Right renal pelvis (tissue), 4 donors: Measurements from ENCODE around the gene CHST5. TPM values are rescaled to one million over a fixed set of nuclear protein-coding genes. Genes with fewer than 3 reads are reported as not detected.

Experiments used
- DNase-seq, 4 donors: peaks; one replicate each; pipeline ENCODE4 v3.0.0-alpha.2; 2013; ENCODE audit warnings: low read depth in 4 of 4, low spot score in 3 of 4, missing footprints in 1 of 4
- polyA plus RNA-seq, 4 donors: library from polyadenylated mRNA; unstranded; fragments of 120-200 nt; gene quantifications; one replicate each; pipeline ENCODE4 v1.2.1, GENCODE V29; 2013; ENCODE audit not compliant: insufficient read length in 4 of 4

CHST5 gene
- 1 to 10 TPM in 1 of 4 donors, under 1 TPM in 3; 0.38 to 1.2 (median 0.56) TPM for polyA plus RNA-seq

- no peak for DNase-seq
Measured at GRCh38 chr16:75535901-75536300, at the start of gene CHST5. TSS of gene CHST5 (minus strand) at chr16:75536108. CDS start at chr16:75530384, 5,724 bp downstream.

GRCh38 chr16:75584108-75584507 is 48.2 kb upstream of the CHST5 start:
- DNase-seq = no peak

- DNase-seq = no peak
Measured at GRCh38 chr16:75579281-75579834, 43.5 kb upstream of the CHST5 start.

GRCh38 chr16:75578725-75579124 is 42.8 kb upstream of the CHST5 start:
- DNase-seq = no peak

- no peak for DNase-seq
Measured at GRCh38 chr16:75578212-75578611, 42.3 kb upstream of the CHST5 start.

GRCh38 chr16:75576384-75576811 is 40.5 kb upstream of the CHST5 start:
- DNase-seq = no peak

- no peak for DNase-seq
Measured at GRCh38 chr16:75575958-75576357, 40.0 kb upstream of the CHST5 start.

- no peak for DNase-seq
Measured at GRCh38 chr16:75573955-75574354, 38.0 kb upstream of the CHST5 start.

GRCh38 chr16:75572864-75573542 is 37.1 kb upstream of the CHST5 start:
- no peak for DNase-seq

- DNase-seq = no peak
Measured at GRCh38 chr16:75570396-75571065, 34.6 kb upstream of the CHST5 start.

- DNase-seq = no peak
Measured at GRCh38 chr16:75567911-75568310, 32.0 kb upstream of the CHST5 start.

GRCh38 chr16:75566758-75567255 is 30.9 kb upstream of the CHST5 start:
- no peak for DNase-seq

GRCh38 chr16:75566040-75566757 is 30.3 kb upstream of the CHST5 start, which contains the start of gene GABARAPL2:
TSS of gene GABARAPL2 (plus strand) at chr16:75566379. CDS start at chr16:75566487, 108 bp downstream.
- peak; percentile 73 to 86 (median 74) for DNase-seq

- no peak for DNase-seq
Measured at GRCh38 chr16:75565640-75566039, 29.7 kb upstream of the CHST5 start.

GRCh38 chr16:75559564-75560372 is 23.9 kb upstream of the CHST5 start:
- no peak for DNase-seq

- DNase-seq = no peak
Measured at GRCh38 chr16:75558846-75559401, 23.0 kb upstream of the CHST5 start.

- DNase-seq = no peak
Measured at GRCh38 chr16:75556431-75556950, 20.6 kb upstream of the CHST5 start.

GRCh38 chr16:75555707-75556430 is 20.0 kb upstream of the CHST5 start, which contains the start of gene TMEM231:
TSS of gene TMEM231 (minus strand) at chr16:75556252. CDS start at chr16:75556209, 43 bp downstream.
- peak; percentile 86 to 91 (median 88) for DNase-seq
